Activated B cell treated with CpG ODN at 0.5 μM for 24 hours (primary cell): ENCODE data around the gene CD9. TPM values are rescaled to one million over a fixed set of nuclear protein-coding genes. Genes with fewer than 3 reads are reported as not detected.
A peak's percentile ranks its signal among the peaks of the same experiment; 100 is the strongest.

ENCODE experiments used
- ATAC-seq: fragments of 200-7000 bp; cut with Tn5 transposase; one replicate; pipeline ENCODE4 v1.10.0; 2021; ENCODE audit warnings: low read depth, mild to moderate bottlenecking, moderate library complexity
- CTCF ChIA-PET: fragments of 350-600 bp; sonication (Branson Sonifier 250); formaldehyde crosslinking; loops from one replicate; lab custom pipeline; 2021; ENCODE audit warnings: antibody characterized with exemption; lab: Charles Lee
- POLR2A ChIA-PET: fragments of 350-600 bp; sonication (Branson Sonifier 250); formaldehyde crosslinking; loops from one replicate; lab custom pipeline; 2021; ENCODE audit warnings: antibody characterized with exemption; lab: Charles Lee
- DNase-seq: peaks from one replicate; pipeline ENCODE4 v3.0.0; 2022
- H3K27ac Mint-ChIP-seq: one replicate; pipeline ENCODE4 v1.8.0; 2020; ENCODE audit warnings: mixed read lengths
- H3K27me3 Mint-ChIP-seq: one replicate; pipeline ENCODE4 v1.8.0; 2021; ENCODE audit warnings: mixed read lengths
- H3K36me3 Mint-ChIP-seq: one replicate; pipeline ENCODE4 v1.8.0; 2021; ENCODE audit warnings: low read depth, mixed read lengths
- H3K4me1 Mint-ChIP-seq: one replicate; pipeline ENCODE4 v1.8.0; 2021; ENCODE audit warnings: mixed read lengths
- H3K4me3 Mint-ChIP-seq: one replicate; pipeline ENCODE4 v1.8.0; 2020; ENCODE audit warnings: mild to moderate bottlenecking, mixed read lengths
- H3K9me3 Mint-ChIP-seq: one replicate; pipeline ENCODE4 v1.8.0; 2020; ENCODE audit warnings: mixed read lengths
- CTCF ChIP-seq: fragments of 200-600 bp; IDR thresholded peaks from one replicate; pipeline ENCODE4 v1.8.0; 2022; ENCODE audit warnings: antibody characterized with exemption, mild to moderate bottlenecking
- intact Hi-C: fragments of 100-400 bp; cut with micrococcal nuclease; formaldehyde crosslinking; loops from one replicate; pipeline ENCODE4 v1.15.1; 2024
- total RNA-seq: library from RNA; stranded (reverse); gene quantifications from 2 replicates; pipeline ENCODE4 v1.2.3, GENCODE V29; 2022

Gene CD9
- total RNA-seq, 1 donor from 2014 or later: 2.5 TPM

GRCh38 chr12:6199531-6200255 is 507 bp upstream of the CD9 start:
- Mint-ChIP-seq H3K27ac (no peak overlapping the region), H3K36me3 (no peaks in the 10 kb centered on the region), H3K4me1 (peaks cover 37% of the 10 kb centered on the region), H3K27me3 (peaks cover 36% of the 10 kb centered on the region), H3K4me3 (peak overlapping the region; percentile 72), H3K9me3 (no peaks in the 10 kb centered on the region)
- DNase-seq (peak; percentile 24), ATAC-seq (peak; percentile 16)
- no peak for TF ChIP-seq CTCF
- ChIA-PET POLR2A (interaction anchor here (0.6 kb wide), 1 partner anchor 1737 kb away, joined by 8 read pairs; no protein-coding TSS in a partner anchor), CTCF (interaction anchor here (0.7 to 1.3 kb wide), 4 partner anchors 78 to 85 kb away, joined by 3 to 4 read pairs (median 4); no protein-coding TSS in a partner anchor)
- intact Hi-C loops: loop anchor here (5.0 kb wide), 1 partner anchor 33 kb away; no protein-coding TSS in a partner anchor

GRCh38 chr12:6201213-6201608 is 1.0 kb downstream of the CD9 start:
- ChIA-PET POLR2A (no interaction called here), CTCF (interaction anchor here (1.0 to 1.3 kb wide), 2 partner anchors 76 to 84 kb away, joined by 3 to 4 read pairs; no protein-coding TSS in a partner anchor)
- Mint-ChIP-seq H3K27ac (no peak overlapping the region), H3K9me3 (no peaks in the 10 kb centered on the region), H3K27me3 (peaks cover 33% of the 10 kb centered on the region), H3K4me3 (peak overlapping the region; percentile 36), H3K36me3 (no peaks in the 10 kb centered on the region), H3K4me1 (peaks cover 31% of the 10 kb centered on the region)
- ATAC-seq (no peak), DNase-seq (no peak)
- no peak for TF ChIP-seq CTCF
- intact Hi-C loops: no loop called here

- Mint-ChIP-seq H3K27me3 (peaks cover 33% of the 10 kb centered on the region), H3K9me3 (no peaks in the 10 kb centered on the region)
- intact Hi-C loops: no loop called here
Measured at GRCh38 chr12:6201826-6202225, 1.6 kb downstream of the CD9 start.

GRCh38 chr12:6202304-6202703 is 2.1 kb downstream of the CD9 start:
- POLR2A ChIA-PET: no interaction called here
- Mint-ChIP-seq H3K4me3 (peak overlapping the region; percentile 17), H3K27me3 (peaks cover 33% of the 10 kb centered on the region), H3K27ac (no peak overlapping the region), H3K36me3 (no peaks in the 10 kb centered on the region), H3K9me3 (no peaks in the 10 kb centered on the region), H3K4me1 (peaks cover 28% of the 10 kb centered on the region)
- CTCF ChIA-PET: interaction anchor here (1.1 kb wide), 1 partner anchor 76 kb away, joined by 4 read pairs; no protein-coding TSS in a partner anchor
- ATAC-seq (no peak), DNase-seq (no peak)
- TF ChIP-seq CTCF: no peak
- intact Hi-C loops: no loop called here

More at GRCh38 chr12:6201826-6202225, 1.6 kb downstream of the CD9 start:
- no peak for DNase-seq
- ATAC-seq: no peak
- CTCF ChIA-PET: no interaction called here
- H3K36me3 Mint-ChIP-seq: no peaks in the 10 kb centered on the region
- TF ChIP-seq CTCF: no peak
- POLR2A ChIA-PET: no interaction called here
- no peak overlapping the region for H3K27ac Mint-ChIP-seq
- H3K4me1 Mint-ChIP-seq: peaks cover 29% of the 10 kb centered on the region
- no peak overlapping the region for H3K4me3 Mint-ChIP-seq

GRCh38 chr12:6202846-6203245 is 2.6 kb downstream of the CD9 start:
- ChIA-PET POLR2A (no interaction called here), CTCF (interaction anchor here (1.1 kb wide), 1 partner anchor 76 kb away, joined by 4 read pairs; no protein-coding TSS in a partner anchor)
- TF ChIP-seq CTCF: no peak
- DNase-seq: no peak
- Mint-ChIP-seq H3K4me3 (no peak overlapping the region), H3K4me1 (peaks cover 27% of the 10 kb centered on the region), H3K36me3 (no peaks in the 10 kb centered on the region), H3K9me3 (no peaks in the 10 kb centered on the region), H3K27me3 (peaks cover 33% of the 10 kb centered on the region), H3K27ac (no peak overlapping the region)
- intact Hi-C loops: no loop called here
- no peak for ATAC-seq
